Astrocyte of the cerebellum (primary cell): ENCODE data around the gene ARHGAP18.

Source experiments
- DNase-seq: peaks from one replicate; pipeline ENCODE4 v3.0.0-alpha.2; 2011; ENCODE audit warnings: low read depth
- H3K4me3 ChIP-seq: 2 replicates; pipeline ENCODE4 v1.5.1; 2011; ENCODE audit warnings: mild to moderate bottlenecking, low read depth, low read length, moderate library complexity
- in situ Hi-C: cut with HindIII; loops from 2 replicates; pipeline ENCODE4 v1.10.0; 2017; ENCODE audit warnings: low sequenced_read_pairs
- TF ChIP-seq, protein P1 (sequence below): IDR thresholded peaks from 2 replicates; pipeline ENCODE4 v1.5.1; 2012; ENCODE audit warnings: low read length, low read depth, moderate library complexity, mild to moderate bottlenecking; ENCODE audit errors: missing control alignments

The ARHGAP18 gene

DNA sequence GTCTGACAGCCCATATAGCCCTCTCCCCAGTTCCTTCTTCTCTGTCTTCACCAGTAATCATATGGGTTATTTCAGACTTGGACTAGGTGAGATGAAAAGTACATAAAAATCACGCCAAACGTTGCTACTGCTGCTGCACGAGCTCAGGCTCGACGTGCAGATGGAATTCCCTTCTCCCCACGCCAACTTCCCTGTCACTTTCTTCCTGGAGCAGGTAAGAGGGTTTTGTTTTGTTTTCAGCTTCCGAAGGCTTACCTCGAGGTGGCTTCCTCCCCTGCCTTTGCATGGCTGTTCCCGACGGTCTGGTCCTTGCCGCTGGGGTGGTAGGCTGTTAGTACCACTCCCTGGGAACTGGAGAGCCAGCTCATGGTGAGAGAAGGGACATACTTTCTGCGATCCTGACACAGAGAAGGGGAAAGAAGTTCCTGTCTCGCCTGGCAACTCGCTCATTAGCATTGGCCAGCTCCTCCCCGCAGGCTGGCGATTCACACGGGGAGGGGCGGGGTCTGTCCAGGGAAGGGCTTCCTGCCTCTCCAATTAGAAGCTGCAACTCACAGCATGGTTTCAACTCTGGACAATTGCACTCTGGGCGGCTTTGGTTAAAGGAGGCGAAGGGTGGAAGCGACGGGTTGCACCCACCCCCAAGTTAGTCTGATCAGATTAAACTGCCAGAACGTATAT lies at the start of gene ARHGAP18:
TSS of gene ARHGAP18 (minus strand) at position 409 of the 681 bp plus-strand sequence. CDS start at position 368, 41 bp downstream.
- peak; percentile 75 for DNase-seq
- in situ Hi-C loops: no loop called here
- H3K4me3 ChIP-seq: peak within 1 kb of the TSS; percentile 70
- TF ChIP-seq, protein P1, sequence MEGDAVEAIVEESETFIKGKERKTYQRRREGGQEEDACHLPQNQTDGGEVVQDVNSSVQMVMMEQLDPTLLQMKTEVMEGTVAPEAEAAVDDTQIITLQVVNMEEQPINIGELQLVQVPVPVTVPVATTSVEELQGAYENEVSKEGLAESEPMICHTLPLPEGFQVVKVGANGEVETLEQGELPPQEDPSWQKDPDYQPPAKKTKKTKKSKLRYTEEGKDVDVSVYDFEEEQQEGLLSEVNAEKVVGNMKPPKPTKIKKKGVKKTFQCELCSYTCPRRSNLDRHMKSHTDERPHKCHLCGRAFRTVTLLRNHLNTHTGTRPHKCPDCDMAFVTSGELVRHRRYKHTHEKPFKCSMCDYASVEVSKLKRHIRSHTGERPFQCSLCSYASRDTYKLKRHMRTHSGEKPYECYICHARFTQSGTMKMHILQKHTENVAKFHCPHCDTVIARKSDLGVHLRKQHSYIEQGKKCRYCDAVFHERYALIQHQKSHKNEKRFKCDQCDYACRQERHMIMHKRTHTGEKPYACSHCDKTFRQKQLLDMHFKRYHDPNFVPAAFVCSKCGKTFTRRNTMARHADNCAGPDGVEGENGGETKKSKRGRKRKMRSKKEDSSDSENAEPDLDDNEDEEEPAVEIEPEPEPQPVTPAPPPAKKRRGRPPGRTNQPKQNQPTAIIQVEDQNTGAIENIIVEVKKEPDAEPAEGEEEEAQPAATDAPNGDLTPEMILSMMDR: no peak

DNA sequence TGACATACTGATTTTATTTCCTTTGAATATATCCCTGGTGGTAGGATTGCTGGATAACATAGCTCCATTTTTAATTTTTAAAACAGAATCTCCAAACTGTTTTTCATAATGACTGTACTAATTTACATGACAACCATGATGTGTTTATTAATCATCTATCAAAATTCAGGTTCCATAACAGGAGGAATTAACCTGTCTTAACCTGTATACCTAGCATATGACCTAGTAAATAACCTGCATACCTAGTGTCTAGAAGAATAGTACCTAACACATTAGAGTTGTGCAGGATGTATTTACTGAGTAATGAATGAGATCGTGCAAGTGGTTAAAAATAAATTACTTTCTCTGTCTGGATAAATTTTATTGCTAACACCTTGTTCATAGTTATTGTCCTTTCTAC lies 45.8 kb upstream of the ARHGAP18 start:
- DNase-seq: no peak
- TF ChIP-seq, protein P1: no peak
- in situ Hi-C loops: no loop called here
- H3K4me3 ChIP-seq: no peak overlapping the region

DNA sequence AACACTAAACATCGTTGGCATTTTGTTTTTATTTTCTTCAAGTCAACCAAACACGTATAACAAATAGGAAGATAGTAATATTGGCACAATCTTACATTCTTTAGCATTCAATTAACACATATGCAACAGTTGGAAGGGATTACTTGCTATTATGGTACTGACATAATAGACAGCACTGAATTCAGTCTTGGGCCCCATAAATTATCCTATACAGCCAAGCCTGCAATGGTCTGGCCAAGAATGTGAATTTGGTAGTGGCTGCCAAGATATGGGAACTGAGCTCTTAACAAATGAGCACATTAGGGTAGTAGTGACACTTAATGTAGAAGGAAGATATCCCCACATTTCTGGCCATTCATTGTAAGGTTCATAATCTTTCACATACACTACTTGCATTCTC lies 44.8 kb upstream of the ARHGAP18 start:
- DNase-seq: no peak
- H3K4me3 ChIP-seq: no peak overlapping the region
- in situ Hi-C loops: no loop called here
- TF ChIP-seq, protein P1: no peak

- peak; percentile 74 for DNase-seq
- in situ Hi-C loops: no loop called here
- H3K4me3 ChIP-seq: no peak overlapping the region
- TF ChIP-seq, protein P1: no peak
These were observed 43.4 kb upstream of the ARHGAP18 start for GRCh38 chr6:129753422-129753821.

DNA sequence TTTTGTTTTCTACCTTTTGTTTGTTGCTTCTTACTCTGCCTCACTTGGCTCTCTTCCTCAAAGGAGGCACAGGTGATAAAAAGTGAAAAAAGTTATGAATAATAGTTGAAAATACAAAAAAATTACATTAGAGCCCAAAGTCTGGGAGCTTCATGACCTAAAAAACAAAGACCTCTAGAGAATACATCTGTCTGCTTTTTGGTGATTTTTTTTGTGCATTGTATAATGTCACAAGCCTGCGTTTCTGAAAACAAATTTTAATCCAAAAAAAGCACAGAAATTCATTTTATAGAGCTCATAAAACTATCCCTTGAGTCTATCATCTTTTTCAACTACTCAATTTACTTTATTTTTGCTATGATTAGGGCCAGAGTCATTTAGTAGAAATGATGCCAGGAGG lies 41.4 kb upstream of the ARHGAP18 start:
- no peak overlapping the region for H3K4me3 ChIP-seq
- DNase-seq: no peak
- in situ Hi-C loops: no loop called here
- TF ChIP-seq, protein P1: no peak

- no peak overlapping the region for H3K4me3 ChIP-seq
- DNase-seq: no peak
These were observed 40.4 kb upstream of the ARHGAP18 start for GRCh38 chr6:129750360-129750759.

More at GRCh38 chr6:129750360-129750759, 40.4 kb upstream of the ARHGAP18 start:
- TF ChIP-seq, protein P1: no peak
- in situ Hi-C loops: no loop called here
